Ascending aorta (tissue), 2 donors: ENCODE measurements around the gene TMEM53. TPM values are rescaled to one million over a fixed set of nuclear protein-coding genes. Genes with fewer than 3 reads are reported as not detected.

Source experiments
- DNase-seq, 2 donors: peaks; one replicate each; pipeline ENCODE4 v3.0.0-alpha.2; 2019; ENCODE audit warnings: low spot score in 2 of 2
- H3K27ac ChIP-seq, 2 donors: fragments of 200-600 bp; sonication (generic); one replicate each; pipeline ENCODE4 v1.5.1; 2016 to 2017; ENCODE audit warnings: mild to moderate bottlenecking in 1 of 2
- H3K27me3 ChIP-seq: fragments of 200-600 bp; sonication (generic); one replicate; pipeline ENCODE4 v1.5.1; 2017
- H3K36me3 ChIP-seq, 2 donors: fragments of 200-600 bp; sonication (generic); one replicate each; pipeline ENCODE4 v1.5.1; 2016
- H3K4me1 ChIP-seq, 2 donors: fragments of 200-600 bp; sonication (generic); one replicate each; pipeline ENCODE4 v1.5.1; 2016 to 2017; ENCODE audit warnings: mild to moderate bottlenecking in 1 of 2
- H3K4me3 ChIP-seq, 2 donors: fragments of 200-600 bp; sonication (generic); one replicate each; pipeline ENCODE4 v1.5.1; 2016 to 2017; ENCODE audit warnings: mild to moderate bottlenecking in 1 of 2
- H3K9me3 ChIP-seq, 2 donors: fragments of 200-600 bp; sonication (generic); one replicate each; pipeline ENCODE4 v1.5.1; 2016
- CTCF ChIP-seq, 3 experiments: fragments of 200-600 bp in 2 of 3; fragments of 450-650 bp in 1 of 3; sonication (generic) in 2 of 3; IDR thresholded peaks; one replicate each; pipeline ENCODE4 v1.5.1; 2016 to 2019; ENCODE audit warnings: antibody characterized with exemption in 3 of 3, mild to moderate bottlenecking in 1 of 3, moderate library complexity in 1 of 3
- intact Hi-C: fragments of 100-400 bp; cut with DNase I; formaldehyde crosslinking; loops from one replicate; pipeline ENCODE4 v1.15.1; 2023
- total RNA-seq: library from RNA; depleted of rRNA; stranded (reverse); fragments of >200 nt; gene quantifications from one replicate; pipeline ENCODE4 v1.1.0, GENCODE V29; 2016

The TMEM53 gene
- total RNA-seq, 1 donor from 2014 or later, result 9.2 TPM

GRCh38 chr1:44713321-44713781 is 39.1 kb upstream of the TMEM53 start:
- Histone ChIP-seq H3K27me3 (no peaks in the 10 kb centered on the region), H3K27ac (no peak overlapping the region), H3K36me3 (no peaks in the 10 kb centered on the region), H3K4me1 (no peaks in the 10 kb centered on the region), H3K9me3 (no peaks in the 10 kb centered on the region), H3K4me3 (no peak overlapping the region)
- no peak for TF ChIP-seq CTCF (IDR thresholded peaks at IDR 0.05)
- intact Hi-C loops, result no loop called here
- no peak for DNase-seq

GRCh38 chr1:44707959-44708831 is 33.9 kb upstream of the TMEM53 start:
- H3K36me3 ChIP-seq, result no peaks in the 10 kb centered on the region
- DNase-seq, result no peak
- no peak overlapping the region for H3K27ac ChIP-seq
- H3K4me1 ChIP-seq, result peaks cover 0 to 3% of the 10 kb centered on the region in 2 donors
- no peaks in the 10 kb centered on the region for H3K27me3 ChIP-seq
- peak overlapping the region in 1 of 2 donors; percentile 22 for H3K4me3 ChIP-seq
- TF ChIP-seq CTCF (IDR thresholded peaks at IDR 0.05), result peak; percentile 27 to 69 (median 44)
- no peaks in the 10 kb centered on the region for H3K9me3 ChIP-seq
- intact Hi-C loops, result no loop called here

DNA sequence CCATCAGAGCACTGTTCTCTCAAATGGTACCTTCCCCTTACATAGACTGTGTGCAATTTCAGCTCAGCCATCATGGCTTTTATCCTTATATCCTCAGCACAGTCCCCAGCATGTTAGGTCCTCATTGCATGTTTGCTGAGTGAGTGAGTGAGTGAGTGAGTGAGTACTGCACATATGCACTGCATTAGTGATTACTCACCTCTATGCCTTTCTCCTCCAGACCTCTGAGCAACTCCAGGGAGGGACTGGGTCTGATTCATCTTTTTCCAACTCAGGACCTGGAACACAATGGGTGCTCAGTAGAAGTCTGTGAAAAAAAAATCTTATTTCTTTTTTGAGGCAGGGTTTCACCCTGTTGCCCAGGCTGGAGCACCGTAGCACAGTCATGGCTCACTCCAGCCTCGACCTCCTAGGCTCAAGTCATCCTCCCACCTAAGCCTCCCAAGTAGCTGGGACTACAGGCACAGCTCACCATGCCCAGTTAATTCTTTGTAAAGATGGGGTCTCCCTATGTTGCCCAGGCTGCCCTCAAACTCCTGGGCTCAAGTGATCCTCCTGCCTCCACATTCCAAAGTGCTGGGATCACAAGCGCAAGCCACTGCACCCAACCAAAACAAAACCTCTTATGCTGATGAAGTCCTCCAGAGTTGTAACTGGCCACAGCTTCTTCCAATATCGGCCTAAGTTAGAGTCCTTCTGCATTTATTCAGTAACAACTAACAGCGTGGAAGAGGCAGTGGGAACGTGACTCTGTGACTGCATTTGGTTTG is 33.0 kb upstream of the TMEM53 start:
- intact Hi-C loops, result no loop called here
- Histone ChIP-seq H3K27me3 (no peaks in the 10 kb centered on the region), H3K36me3 (no peaks in the 10 kb centered on the region), H3K4me1 (peaks cover 0 to 3% of the 10 kb centered on the region in 2 donors), H3K27ac (no peak overlapping the region), H3K9me3 (no peaks in the 10 kb centered on the region), H3K4me3 (no peak overlapping the region)
- no peak for DNase-seq
- TF ChIP-seq CTCF (IDR thresholded peaks at IDR 0.05), result no peak

DNA sequence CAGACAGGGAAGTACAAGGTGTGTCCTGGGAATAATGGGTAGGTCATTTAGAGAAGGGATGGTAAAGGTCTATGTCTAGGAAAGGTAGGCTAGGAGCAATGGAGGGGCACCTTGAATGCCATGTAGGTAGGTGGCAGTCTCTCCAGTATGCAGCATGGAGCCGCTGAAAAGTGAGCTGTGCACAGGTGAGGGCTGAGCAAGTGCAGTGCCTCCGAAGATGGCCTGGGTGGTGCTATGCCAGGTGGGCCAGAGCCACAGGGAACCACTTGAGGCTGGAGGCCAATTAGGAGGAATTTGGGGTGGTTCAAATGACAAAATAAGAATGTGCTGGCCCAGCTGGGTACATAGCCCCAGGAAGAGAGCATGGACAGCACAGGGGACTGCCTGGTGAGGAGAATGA is 31.7 kb upstream of the TMEM53 start:
- Histone ChIP-seq H3K27ac (no peak overlapping the region), H3K4me3 (no peak overlapping the region), H3K36me3 (no peaks in the 10 kb centered on the region), H3K4me1 (peaks cover 0 to 3% of the 10 kb centered on the region in 2 donors), H3K27me3 (no peaks in the 10 kb centered on the region), H3K9me3 (no peaks in the 10 kb centered on the region)
- no peak for TF ChIP-seq CTCF (IDR thresholded peaks at IDR 0.05)
- intact Hi-C loops, result no loop called here
- DNase-seq, result no peak

DNA sequence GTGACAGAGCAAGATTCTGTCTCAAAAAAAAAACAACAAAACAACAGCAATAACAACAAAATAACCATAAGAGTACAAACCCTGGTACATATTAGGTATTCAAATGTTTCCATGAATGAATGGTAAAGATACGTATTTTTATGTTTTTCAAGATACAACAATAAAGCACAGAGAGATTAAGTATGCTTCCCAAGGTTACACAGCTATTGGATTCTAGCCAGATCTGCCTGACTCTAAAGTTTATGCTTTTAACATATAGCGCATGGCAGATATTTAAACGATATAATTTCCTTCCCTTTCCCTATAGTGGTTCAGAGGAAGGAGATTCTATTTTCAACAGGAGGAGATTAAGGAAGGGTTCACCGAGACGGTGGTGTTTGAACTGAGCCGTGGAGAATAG is 31.2 kb upstream of the TMEM53 start:
- H3K4me3 ChIP-seq, result no peak overlapping the region
- H3K9me3 ChIP-seq, result no peaks in the 10 kb centered on the region
- no peak overlapping the region for H3K27ac ChIP-seq
- no peak for TF ChIP-seq CTCF (IDR thresholded peaks at IDR 0.05)
- H3K4me1 ChIP-seq, result peaks cover 0 to 3% of the 10 kb centered on the region in 2 donors
- no peak for DNase-seq
- H3K27me3 ChIP-seq, result no peaks in the 10 kb centered on the region
- no peaks in the 10 kb centered on the region for H3K36me3 ChIP-seq
- intact Hi-C loops, result no loop called here
